SKM-1 (cell line): ENCODE results near the gene FAM222B.
A peak's percentile ranks its signal among the peaks of the same experiment; 100 is the strongest.
"Not testable (repeated sequence)": the region's sequence is repeated elsewhere in the genome, so short reads cannot be mapped to it uniquely, and the experiment has no call there.

ENCODE experiments used
- DNase-seq: peaks from one replicate; lab custom pipeline; 2025; ENCODE audit not compliant: unreplicated experiment; lab: John Stamatoyannopoulos, UW

FAM222B gene

DNA sequence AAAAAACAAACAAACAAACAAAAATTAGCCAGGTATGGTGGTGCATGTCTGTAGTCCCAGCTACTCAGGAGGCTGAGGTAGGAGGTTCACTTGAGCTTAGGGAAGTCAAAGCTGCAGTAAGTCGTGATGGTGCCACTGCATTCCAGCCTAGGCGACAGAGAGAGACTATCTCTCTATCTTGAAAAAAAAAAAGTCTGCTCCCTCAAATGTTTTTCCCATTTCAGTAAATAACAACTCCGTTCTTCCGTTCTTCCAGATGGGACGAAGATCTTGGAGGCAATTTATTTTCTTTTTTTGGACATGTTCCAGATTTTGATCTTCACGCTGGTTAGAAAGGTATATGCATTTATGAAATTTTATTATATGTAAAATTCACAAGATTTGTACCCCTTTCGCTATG lies 31.2 kb upstream of the FAM222B start:
- no peak for DNase-seq

- no peak for DNase-seq
Observed at GRCh38 chr17:28871056-28871579, 28.5 kb upstream of the FAM222B start.

- DNase-seq = no peak
Observed at GRCh38 chr17:28867276-28867675, 24.7 kb upstream of the FAM222B start.

DNA sequence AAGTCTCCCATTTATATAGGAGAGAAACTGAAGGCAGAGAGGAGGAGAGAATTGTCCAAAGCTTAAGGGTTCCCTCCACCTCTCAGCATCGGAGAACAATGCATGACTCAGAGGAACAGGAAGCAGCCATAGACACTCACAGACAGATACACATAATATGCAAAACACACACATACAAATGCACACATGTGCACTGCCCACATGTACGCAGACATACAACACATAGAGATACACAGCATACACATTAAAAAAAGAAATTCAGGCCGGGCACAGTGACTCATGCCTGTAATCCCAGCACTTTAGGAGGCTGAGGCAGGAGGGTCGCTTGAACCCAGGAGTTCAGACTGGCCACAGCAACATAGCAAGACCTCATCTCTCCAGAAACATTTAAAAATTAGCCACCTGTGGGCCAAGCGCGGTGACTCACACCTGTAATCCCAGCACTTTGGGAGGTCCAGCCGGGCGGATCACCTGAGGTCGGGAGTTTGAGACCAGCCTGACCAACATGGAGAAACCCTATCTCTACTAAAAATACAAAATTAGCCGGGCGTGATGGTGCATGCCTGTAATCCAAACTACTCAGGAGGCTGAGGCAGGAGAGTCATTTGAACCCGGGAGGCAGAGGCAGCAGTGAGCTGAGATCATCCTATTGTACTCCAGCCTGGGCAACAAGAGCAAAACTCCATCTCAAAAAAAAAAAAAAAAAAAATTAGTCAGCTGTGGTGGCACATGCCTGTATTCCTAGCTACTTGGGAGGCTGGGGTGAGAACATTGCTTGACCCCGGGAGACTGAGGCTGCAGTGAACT lies 23.6 kb upstream of the FAM222B start:
- no peak for DNase-seq

DNA sequence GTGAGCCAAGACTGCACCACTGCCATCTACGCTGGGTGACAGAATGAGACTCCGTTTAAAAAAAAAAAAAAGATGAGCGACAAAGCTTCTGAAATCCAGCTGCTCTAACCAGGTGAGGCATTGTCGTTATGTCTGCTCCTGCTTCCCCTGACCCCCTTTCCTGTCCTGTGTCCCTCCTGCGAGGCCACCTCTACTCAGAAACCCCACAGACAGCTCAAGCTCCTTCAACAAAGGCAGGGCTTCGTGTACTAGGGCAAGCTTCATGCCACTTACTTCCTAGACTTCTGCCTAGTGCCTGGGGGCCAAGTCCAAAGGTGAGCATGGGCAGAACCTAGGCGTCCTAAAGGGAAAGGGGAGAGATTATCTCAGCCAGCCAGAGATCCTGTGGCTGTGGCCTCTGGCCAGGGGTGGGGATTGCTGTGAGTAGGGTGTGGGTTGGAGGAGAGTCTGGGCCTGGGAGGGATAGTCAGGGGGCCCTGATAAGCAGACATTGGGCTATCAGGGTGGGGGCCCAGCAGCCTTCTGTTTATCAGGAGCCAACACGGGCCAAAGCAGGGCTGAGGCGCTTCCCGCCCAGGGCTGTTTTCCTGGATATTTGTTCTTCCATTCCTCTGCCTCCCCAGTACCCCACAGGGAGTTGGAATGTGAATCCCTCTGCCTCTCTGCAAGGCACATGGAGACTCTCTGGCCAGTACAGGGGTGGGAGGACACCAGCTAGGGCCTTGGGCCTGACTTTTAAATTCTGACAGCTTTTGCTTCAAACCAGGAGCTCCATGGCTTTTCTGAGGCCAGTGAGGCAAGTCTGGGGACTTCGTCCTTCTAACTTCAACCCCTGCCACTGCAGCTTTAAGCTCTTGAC lies 22.6 kb upstream of the FAM222B start:
- no peak for DNase-seq

GRCh38 chr17:28863953-28864352 lies 21.4 kb upstream of the FAM222B start:
- no peak for DNase-seq

GRCh38 chr17:28862561-28862960 lies 20.0 kb upstream of the FAM222B start:
- DNase-seq = no peak

- no peak for DNase-seq
Observed at GRCh38 chr17:28861393-28862203, 19.0 kb upstream of the FAM222B start.

DNA sequence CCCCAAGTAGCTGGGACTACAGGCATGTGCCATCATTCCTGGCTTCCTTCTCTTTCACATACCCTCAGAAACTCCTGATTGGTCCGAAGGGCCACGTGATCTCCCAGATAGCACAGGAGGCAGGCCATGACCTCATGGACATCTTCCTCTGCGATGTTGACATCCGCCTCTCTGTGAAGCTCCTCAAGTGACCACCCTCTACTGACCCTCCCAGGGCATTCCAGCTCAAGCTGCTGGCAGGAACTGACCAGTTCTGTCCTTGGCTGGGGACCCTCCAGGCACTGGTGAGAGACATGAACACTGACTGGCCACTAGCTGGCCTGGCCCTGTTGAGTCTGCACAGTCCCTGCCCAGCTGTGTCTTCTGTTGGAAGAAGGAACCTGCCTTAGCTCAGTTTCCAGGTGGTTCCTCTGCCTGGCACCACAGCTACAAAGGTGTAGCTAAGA lies 17.8 kb upstream of the FAM222B start:
- no peak for DNase-seq

- DNase-seq = no peak
Observed at GRCh38 chr17:28858801-28859355, 16.3 kb upstream of the FAM222B start.

DNA sequence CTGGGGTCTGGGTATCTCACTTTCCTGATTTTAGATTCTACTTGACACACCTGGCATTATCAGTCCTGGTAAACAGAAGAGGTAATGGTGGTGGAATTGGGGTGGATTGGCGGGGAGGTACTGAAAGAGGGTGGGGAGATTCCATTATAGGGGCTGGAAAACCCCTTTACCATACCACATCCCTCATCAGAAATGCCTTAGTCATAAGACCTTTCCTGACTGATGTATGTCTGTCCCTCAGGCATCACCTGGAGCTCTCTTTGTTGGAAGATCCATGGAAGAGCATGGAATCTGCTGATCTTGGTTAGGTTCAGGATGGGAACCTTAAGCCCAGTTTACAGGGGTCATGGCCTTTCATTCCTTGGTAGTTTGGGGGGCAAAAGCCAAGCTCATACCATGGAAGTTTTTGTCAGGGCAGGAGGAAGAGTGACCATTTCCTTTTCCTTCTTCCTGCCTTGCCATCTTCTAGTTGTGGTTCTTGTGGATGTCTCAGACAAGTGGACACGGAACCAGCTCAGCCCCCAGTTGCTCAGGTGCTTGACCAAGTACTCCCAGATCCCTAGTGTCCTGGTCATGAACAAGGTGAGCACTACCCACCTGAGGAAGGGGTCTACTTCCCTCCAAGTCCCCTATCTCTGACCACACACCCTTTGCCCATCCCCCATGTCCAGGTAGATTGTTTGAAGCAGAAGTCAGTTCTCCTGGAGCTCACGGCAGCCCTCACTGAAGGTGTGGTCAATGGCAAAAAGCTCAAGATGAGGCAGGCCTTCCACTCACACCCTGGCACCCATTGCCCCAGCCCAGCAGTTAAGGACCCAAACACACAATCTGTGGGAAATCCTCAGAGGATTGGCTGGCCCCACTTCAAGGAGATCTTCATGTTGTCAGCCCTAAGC lies 15.6 kb upstream of the FAM222B start:
- DNase-seq = no peak

GRCh38 chr17:28856028-28856574 lies 13.5 kb upstream of the FAM222B start:
- no peak for DNase-seq

- DNase-seq = no peak
Observed at GRCh38 chr17:28855336-28855679, 12.7 kb upstream of the FAM222B start.

GRCh38 chr17:28854457-28855335 lies 12.1 kb upstream of the FAM222B start, which contains the start of gene ERAL1:
Gene ERAL1, plus strand, starts transcription at chr17:28855016. Its CDS starts 19 bp downstream, at chr17:28855035.
- DNase-seq = peak; percentile 82

- DNase-seq = no peak
Observed at GRCh38 chr17:28853295-28853694, 10.7 kb upstream of the FAM222B start.

DNA sequence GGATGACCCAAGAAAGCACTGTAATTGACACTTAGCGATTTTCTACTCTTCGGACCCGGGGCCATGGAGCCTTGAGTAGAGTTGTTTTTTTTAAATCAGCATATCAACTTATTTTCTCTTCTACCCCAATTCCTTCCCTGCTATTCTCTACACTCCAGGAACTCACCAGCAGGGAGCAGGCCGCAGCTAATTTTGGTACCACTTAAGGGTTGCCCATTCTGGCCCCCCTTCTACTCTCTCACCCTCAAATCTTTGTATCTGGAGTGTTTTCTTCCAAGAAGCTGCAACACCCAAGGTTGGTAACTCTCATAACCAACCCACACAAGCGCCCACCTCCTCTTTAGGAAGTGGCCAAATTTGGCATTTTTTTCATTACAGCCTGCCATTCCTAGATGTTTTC lies 6.7 kb upstream of the FAM222B start:
- no peak for DNase-seq

DNA sequence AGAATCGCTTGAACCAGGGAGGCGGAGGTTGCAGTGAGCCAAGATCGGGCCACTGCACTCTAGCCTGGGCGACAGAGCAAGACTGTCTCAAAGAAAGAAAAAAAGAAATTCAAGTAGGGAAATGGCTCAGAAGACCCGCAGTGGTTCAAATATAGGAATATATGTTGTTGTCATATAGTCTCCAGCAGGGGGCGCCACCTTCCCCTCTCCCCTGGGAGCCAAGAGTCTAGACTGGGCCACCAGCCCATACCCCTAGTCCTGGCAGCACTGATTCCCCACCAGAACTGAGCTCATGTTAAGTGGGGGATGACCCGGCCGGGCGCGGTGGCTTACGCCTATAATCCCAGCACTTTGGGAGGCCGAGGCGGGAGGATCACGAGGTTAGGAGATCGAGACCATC lies 6.1 kb upstream of the FAM222B start:
- peak; percentile 27 for DNase-seq

DNA sequence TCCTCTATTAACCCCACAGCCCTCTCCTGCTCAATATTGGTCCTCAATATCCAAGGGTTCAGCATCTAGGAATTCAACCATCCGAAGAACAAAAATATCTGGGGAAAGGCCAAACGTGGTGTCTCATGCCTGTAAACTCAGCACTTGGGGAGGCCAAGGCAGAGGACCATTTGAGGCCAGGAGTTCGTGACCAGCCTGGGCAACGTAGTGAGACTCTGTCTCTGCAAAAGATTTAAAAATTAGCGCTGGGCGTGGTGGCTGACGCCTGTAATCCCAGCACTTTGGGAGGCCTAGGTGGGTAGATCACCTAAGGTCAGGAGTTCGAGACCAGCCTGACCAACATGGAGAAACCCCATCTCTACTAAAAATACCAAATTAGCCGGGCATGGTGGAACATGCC lies 4.1 kb upstream of the FAM222B start:
- not testable (repeated sequence) for DNase-seq
